ENCODE data around the gene ACOX1.

GRCh38 chr17:76008630-76009425, 29.9 kb upstream of the ACOX1 start:
- TF ChIP-seq CTCF (conservative IDR thresholded peaks at IDR 0.05; ENCODE audit: low read length) (no peak), EZH2phosphoT487 (IDR thresholded peaks at IDR 0.05; ENCODE audit: borderline replicate concordance) (no peak)
